GM18519 (cell line): Measurements from ENCODE around the gene UGT2B7.
A peak's percentile ranks its signal among the peaks of the same experiment; 100 is the strongest.
"Not testable (repeated sequence)": the region's sequence is repeated elsewhere in the genome, so short reads cannot be mapped to it uniquely, and the experiment has no call there.

Source experiments
- ATAC-seq: cut with Tn5 transposase; IDR thresholded peaks from one replicate; pipeline ENCODE4 v1.9.1; 2021; ENCODE audit warnings: mild to moderate bottlenecking, moderate library complexity; ENCODE audit not compliant: unreplicated experiment, low FRiP score

UGT2B7 gene

GRCh38 chr4:69078852-69079251 is 17.4 kb upstream of the UGT2B7 start:
- no peak for ATAC-seq

- ATAC-seq: no peak
Observed at GRCh38 chr4:69088473-69088872, 7.8 kb upstream of the UGT2B7 start.

- ATAC-seq: no peak
Observed at GRCh38 chr4:69089388-69089787, 6.9 kb upstream of the UGT2B7 start.

GRCh38 chr4:69092190-69092589 is 4.1 kb upstream of the UGT2B7 start:
- ATAC-seq: no peak

GRCh38 chr4:69092980-69093568 is 3.2 kb upstream of the UGT2B7 start:
- no peak for ATAC-seq

- no peak for ATAC-seq
Observed at GRCh38 chr4:69093681-69094080, 2.6 kb upstream of the UGT2B7 start.

GRCh38 chr4:69095301-69095731 is 958 bp upstream of the UGT2B7 start:
- ATAC-seq: no peak

GRCh38 chr4:69096810-69097209 is 536 bp downstream of the UGT2B7 start:
- ATAC-seq: no peak

DNA sequence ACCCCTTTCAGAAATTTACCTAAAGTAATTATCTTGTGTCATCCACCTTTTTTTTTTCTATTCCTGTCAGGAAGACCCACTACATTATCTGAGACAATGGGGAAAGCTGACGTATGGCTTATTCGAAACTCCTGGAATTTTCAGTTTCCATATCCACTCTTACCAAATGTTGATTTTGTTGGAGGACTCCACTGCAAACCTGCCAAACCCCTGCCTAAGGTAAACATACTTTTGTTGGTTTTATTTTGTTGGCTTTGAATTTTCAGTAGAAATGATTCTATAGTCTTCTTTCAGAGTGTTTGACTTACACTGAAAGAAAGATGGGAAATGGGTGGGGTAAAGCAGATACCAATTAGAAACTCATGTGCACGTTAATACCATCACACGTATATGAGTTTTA is 2.2 kb downstream of the UGT2B7 start:
- no peak for ATAC-seq

- no peak for ATAC-seq
Observed at GRCh38 chr4:69099910-69100309, 3.6 kb downstream of the UGT2B7 start.

DNA sequence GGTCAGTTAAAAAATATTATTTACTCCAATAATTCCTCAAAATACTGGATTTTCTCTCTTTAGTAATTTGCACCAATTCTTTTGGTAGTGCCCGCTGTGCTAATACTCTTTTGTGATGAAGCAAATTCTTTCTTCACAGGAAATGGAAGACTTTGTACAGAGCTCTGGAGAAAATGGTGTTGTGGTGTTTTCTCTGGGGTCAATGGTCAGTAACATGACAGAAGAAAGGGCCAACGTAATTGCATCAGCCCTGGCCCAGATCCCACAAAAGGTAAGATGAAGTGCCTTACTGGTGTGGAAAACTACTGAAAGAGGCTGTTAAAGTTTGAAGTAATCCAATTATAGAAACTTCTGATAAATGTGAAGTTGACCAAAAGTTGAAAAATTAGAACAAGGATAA is 6.4 kb downstream of the UGT2B7 start:
- ATAC-seq: not testable (repeated sequence)

DNA sequence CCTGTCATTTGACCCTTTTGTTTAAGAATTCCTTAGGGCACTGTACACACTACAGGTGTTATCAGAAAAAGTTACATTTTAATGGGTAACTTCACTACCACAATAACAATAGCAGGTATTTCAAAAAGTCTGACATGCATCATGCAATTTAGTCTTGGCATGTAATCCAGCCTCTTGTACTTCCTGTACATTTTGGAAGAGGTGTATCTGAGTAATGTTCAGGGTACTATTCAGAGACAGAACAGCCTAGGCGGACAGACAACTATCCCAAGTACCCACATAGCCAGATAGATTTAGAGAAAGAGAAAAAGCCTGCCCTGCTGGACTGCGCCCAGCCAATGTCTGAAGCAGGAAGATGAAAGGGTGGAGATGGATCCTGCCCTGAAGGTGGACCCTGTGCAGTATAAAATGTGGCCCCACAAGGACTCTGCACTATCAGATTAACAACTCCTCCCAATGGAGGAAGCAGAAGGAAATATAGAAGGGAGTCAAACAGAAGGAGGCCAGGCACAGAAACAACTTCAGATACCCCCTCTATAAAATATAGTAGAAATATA is 8.5 kb downstream of the UGT2B7 start:
- ATAC-seq: no peak

DNA sequence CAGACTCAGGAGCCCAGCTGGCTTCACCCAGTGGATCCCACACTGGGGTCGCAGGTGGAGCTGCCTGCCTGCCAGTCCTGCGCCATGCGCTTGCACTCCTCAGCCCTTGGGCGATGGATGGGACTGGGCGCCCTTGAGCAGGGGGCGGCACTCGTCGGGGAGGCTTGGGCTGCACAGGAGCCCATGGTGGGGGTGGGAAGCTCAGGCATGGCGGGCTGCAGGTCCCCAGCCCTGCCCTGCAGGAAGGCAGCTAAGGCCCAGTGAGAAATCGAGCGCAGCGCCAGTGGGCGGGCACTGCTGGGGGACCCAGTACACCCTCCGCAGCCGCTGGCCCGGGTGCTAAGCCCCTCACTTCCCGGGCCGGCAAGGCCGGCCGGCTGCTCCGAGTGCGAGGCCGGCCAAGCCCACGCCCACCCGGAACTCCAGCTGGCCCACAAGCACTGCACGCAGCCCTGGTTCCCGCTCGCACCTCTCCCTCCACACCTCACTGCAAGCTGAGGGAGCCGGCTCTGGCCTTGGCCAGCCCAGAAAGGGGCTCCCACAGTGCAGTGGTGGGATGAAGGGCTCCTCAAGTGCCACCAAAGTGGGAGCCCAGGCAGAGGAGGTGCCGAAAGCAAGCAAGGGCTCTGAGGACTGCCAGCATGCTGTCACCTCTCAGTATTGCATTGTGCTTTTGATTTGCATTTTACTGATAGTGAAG is 19.0 kb downstream of the UGT2B7 start:
- not testable (repeated sequence) for ATAC-seq

DNA sequence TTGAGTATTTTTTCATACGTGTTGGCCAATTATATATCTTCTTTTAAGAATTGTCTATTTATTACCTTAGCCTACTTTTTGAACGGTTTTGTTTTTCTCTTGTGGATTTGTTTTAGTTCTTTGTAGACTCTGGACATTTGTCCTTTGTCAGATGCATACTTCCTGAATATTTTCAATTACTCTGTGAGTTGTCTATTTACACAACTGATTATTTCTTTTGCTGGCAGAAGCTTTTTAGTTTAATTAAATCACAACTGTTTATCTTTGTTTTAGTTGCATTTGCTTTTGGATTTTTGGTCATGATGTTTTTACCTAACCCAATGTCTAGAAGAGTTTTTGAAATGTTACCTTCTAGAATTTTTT is 19.6 kb downstream of the UGT2B7 start:
- no peak for ATAC-seq

DNA sequence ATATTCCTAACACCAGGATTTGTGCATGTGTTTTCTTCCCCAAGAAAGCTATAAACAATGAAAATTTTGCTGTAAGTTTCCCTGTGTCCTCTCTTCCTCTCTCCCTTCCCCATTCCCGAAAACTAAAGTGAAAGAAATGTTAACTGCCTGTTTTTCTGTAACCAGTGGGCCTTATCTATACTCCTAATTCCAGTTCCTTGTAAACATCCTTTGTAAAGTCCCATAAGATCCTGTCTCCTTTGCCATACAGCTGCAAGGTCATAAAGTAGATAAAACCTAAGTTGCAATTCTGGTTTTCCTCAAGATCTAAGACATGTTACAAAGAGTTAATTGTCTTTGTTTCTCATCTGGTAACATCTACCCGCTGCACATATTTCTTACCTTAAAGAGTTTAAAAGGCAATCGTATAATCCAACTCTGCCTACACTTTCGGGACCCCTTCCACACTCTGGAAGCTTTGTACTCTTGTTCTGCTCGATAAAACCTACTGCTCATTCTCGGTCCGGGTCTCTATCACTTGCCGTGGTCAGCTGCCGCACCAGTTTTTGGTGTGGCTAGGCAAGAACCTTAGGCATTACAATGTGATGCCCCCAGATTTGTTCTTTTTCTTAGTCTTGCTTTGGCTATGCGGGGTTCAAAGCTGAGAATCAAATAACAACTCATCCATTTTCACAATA is 20.5 kb downstream of the UGT2B7 start:
- ATAC-seq: no peak

DNA sequence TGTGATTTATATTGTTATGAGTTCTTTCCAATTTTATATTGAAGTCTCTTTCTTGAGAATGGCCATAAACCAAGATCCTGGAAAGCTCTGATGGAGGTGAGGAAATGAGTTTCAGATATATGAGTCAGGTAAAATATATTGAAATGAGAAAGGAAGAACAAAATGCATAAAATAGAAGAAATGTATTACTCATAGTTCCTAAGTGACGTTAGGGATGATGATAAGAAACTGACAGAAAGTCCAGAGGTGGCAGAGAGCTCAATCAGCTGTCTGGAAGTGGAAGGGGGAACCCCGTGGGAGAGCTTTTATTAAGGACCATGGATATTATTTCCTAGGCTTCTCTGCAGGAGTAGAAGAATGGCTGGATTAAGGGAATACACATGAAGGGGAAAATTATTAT is 24.6 kb downstream of the UGT2B7 start:
- no peak for ATAC-seq

- ATAC-seq: peak; percentile 55
Observed at GRCh38 chr4:69122476-69122875, 26.2 kb downstream of the UGT2B7 start.

DNA sequence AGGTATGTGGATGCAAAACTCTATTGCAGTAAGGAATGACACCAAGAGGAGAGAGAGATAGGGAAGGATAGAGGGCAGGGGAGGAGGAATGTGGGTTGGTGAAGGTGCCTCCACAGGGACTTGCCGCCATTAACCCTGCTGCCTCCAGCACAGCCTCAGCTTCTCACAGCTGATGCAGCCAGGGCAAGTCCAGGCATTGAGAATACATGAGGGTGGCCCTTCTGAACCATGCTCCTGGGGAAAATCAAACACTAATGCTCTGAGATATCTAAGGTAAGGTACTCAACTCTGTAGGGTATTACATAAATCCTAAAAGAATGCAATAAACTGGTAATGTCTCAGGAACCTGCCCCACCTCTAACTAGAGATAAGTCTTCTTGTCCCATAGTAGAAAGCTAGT is 28.7 kb downstream of the UGT2B7 start:
- ATAC-seq: no peak

DNA sequence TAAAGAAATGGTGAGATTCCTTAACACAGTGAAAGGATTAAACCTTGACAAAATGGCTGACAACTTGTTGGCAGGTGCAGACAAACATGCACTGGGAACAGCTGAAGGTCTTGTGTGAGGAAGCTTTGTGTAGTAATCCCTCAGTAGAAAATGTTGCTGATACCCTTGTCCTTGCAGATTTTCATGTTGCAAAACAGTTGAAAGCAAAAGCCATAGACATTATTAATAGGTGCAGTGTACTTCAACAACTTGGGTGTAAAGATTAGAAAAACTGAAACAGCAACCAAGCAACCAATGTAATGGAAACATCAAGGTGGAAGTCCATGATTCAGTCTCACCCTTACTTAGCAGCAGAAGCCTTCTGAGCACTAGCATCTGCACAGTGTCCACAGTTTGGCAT is 29.8 kb downstream of the UGT2B7 start:
- ATAC-seq: no peak

- ATAC-seq: no peak
Observed at GRCh38 chr4:69133993-69134392, 37.7 kb downstream of the UGT2B7 start.

- ATAC-seq: no peak
Observed at GRCh38 chr4:69134471-69134870, 38.2 kb downstream of the UGT2B7 start.

GRCh38 chr4:69141320-69141719 is 45.0 kb downstream of the UGT2B7 start:
- ATAC-seq: no peak
